Effector CD4-positive, alpha-beta T cell (primary cell): ENCODE measurements around the gene PLP2.

Experiments
- DNase-seq: peaks from one replicate; pipeline ENCODE4 v3.0.0-alpha.2; 2020

Gene PLP2

GRCh38 chrX:49212209-49212608 is 40.5 kb downstream of the PLP2 start:
- no peak for DNase-seq

- DNase-seq, result no peak
Measured at GRCh38 chrX:49212861-49213260, 41.2 kb downstream of the PLP2 start.

- DNase-seq, result no peak
Measured at GRCh38 chrX:49214416-49214815, 42.7 kb downstream of the PLP2 start.

- no peak for DNase-seq
Measured at GRCh38 chrX:49214996-49215526, 43.4 kb downstream of the PLP2 start.

- no peak for DNase-seq
Measured at GRCh38 chrX:49220100-49220499, 48.4 kb downstream of the PLP2 start.

GRCh38 chrX:49221868-49222267 is 50.2 kb downstream of the PLP2 start:
- no peak for DNase-seq
